Mammary epithelial cell (primary cell): ENCODE measurements around the gene DOCK2.

Experiments
- EZH2 ChIP-seq: IDR thresholded peaks from 2 replicates; pipeline ENCODE4 v1.6.1; 2012; ENCODE audit warnings: low read length, inconsistent platforms, borderline replicate concordance
- TF ChIP-seq, protein P1 (sequence below), 2 donors: IDR thresholded peaks in 1 of 2; conservative IDR thresholded peaks in 1 of 2; 2 replicates each; pipeline ENCODE4 v1.5.1; 2011 to 2012; ENCODE audit warnings: inconsistent platforms in 2 of 2, low read length in 2 of 2, mild to moderate bottlenecking in 2 of 2, control low read depth in 1 of 2, low read depth in 1 of 2; ENCODE audit not compliant: insufficient read depth in 1 of 2; ENCODE audit errors: extremely low read depth in 1 of 2

GRCh38 chr5:169974121-169974770 lies 337.2 kb downstream of the DOCK2 start:
- no peak for TF ChIP-seq EZH2
- TF ChIP-seq, protein P1, sequence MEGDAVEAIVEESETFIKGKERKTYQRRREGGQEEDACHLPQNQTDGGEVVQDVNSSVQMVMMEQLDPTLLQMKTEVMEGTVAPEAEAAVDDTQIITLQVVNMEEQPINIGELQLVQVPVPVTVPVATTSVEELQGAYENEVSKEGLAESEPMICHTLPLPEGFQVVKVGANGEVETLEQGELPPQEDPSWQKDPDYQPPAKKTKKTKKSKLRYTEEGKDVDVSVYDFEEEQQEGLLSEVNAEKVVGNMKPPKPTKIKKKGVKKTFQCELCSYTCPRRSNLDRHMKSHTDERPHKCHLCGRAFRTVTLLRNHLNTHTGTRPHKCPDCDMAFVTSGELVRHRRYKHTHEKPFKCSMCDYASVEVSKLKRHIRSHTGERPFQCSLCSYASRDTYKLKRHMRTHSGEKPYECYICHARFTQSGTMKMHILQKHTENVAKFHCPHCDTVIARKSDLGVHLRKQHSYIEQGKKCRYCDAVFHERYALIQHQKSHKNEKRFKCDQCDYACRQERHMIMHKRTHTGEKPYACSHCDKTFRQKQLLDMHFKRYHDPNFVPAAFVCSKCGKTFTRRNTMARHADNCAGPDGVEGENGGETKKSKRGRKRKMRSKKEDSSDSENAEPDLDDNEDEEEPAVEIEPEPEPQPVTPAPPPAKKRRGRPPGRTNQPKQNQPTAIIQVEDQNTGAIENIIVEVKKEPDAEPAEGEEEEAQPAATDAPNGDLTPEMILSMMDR (conservative IDR thresholded peaks at IDR 0.05 in 1 of 2, IDR thresholded peaks at IDR 0.05 in 1 of 2; ENCODE audit: extremely low read depth in 1 of 2, insufficient read depth in 1 of 2, low read depth in 1 of 2, low read length in 2 of 2): no peak
